Neural cell (in vitro differentiated cells): ENCODE data around the gene NRF1.

Experiments used
- EP300 ChIP-seq: fragments of 450-650 bp; conservative IDR thresholded peaks from 2 replicates; pipeline ENCODE4 v1.6.1; 2014; ENCODE audit warnings: antibody characterized with exemption, mild to moderate bottlenecking, moderate library complexity; ENCODE audit not compliant: poor library complexity, severe bottlenecking
- EZH2 ChIP-seq: fragments of 200-600, 300-800 bp; shearing (Covaris generic), sonication (generic); IDR thresholded peaks from 2 replicates; pipeline ENCODE4 v1.6.1; 2014; ENCODE audit warnings: antibody characterized with exemption, low read length, borderline replicate concordance, mild to moderate bottlenecking; ENCODE audit not compliant: insufficient read depth, poor library complexity, severe bottlenecking
- MXI1 ChIP-seq: fragments of 450-650 bp; conservative IDR thresholded peaks from 2 replicates; pipeline ENCODE4 v1.6.1; 2014; ENCODE audit warnings: antibody characterized with exemption, mild to moderate bottlenecking; ENCODE audit not compliant: poor library complexity, severe bottlenecking
- POLR2AphosphoS5 ChIP-seq: IDR thresholded peaks from 2 replicates; pipeline ENCODE4 v1.6.1; 2012
- RAD21 ChIP-seq: fragments of 450-650 bp; conservative IDR thresholded peaks from 2 replicates; pipeline ENCODE4 v1.6.1; 2014; ENCODE audit warnings: antibody characterized with exemption, mild to moderate bottlenecking, moderate library complexity
- SMC3 ChIP-seq: fragments of 450-650 bp; conservative IDR thresholded peaks from 2 replicates; pipeline ENCODE4 v1.6.1; 2014; ENCODE audit warnings: antibody characterized with exemption, mild to moderate bottlenecking, moderate library complexity; ENCODE audit not compliant: poor library complexity
- TAF1 ChIP-seq: IDR thresholded peaks from 2 replicates; pipeline ENCODE4 v1.6.1; 2012; ENCODE audit warnings: low read depth
- TF ChIP-seq, protein P1 (sequence below): fragments of 450-650 bp; IDR thresholded peaks from 2 replicates; pipeline ENCODE4 v1.5.1; 2014; ENCODE audit warnings: antibody characterized with exemption, mild to moderate bottlenecking, moderate library complexity; ENCODE audit not compliant: poor library complexity, severe bottlenecking
- TF ChIP-seq, protein P2 (sequence below): IDR thresholded peaks from 2 replicates; pipeline ENCODE4 v1.6.1; 2012; ENCODE audit warnings: borderline replicate concordance

DNA sequence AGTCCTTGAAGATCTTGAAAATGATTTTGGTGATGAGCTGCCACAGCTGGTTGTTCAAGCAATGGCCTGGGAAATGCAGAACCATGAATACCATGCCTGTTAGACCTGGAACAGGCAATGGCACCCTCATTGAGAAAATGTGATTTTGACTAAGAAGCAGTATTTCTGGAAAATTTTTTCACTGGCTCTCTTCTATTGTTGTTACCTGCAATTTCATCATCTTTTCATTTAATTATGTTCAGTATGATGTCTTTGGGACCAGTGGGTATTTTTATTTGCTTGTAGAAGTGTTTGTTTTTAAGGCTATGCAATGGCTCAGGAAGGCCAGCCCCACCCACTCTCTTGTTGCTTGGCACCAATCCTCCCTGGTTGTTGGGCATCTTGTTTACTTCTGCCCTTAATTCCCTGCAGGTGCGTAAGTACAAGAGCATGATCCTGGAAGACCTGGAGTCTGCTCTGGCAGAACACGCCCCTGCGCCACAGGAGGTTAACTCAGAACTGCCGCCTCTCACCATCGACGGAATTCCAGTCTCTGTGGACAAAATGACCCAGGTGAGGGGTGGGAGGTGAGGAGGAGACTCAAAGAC, 78.6 kb downstream of the NRF1 start:
- TF ChIP-seq, protein P1, sequence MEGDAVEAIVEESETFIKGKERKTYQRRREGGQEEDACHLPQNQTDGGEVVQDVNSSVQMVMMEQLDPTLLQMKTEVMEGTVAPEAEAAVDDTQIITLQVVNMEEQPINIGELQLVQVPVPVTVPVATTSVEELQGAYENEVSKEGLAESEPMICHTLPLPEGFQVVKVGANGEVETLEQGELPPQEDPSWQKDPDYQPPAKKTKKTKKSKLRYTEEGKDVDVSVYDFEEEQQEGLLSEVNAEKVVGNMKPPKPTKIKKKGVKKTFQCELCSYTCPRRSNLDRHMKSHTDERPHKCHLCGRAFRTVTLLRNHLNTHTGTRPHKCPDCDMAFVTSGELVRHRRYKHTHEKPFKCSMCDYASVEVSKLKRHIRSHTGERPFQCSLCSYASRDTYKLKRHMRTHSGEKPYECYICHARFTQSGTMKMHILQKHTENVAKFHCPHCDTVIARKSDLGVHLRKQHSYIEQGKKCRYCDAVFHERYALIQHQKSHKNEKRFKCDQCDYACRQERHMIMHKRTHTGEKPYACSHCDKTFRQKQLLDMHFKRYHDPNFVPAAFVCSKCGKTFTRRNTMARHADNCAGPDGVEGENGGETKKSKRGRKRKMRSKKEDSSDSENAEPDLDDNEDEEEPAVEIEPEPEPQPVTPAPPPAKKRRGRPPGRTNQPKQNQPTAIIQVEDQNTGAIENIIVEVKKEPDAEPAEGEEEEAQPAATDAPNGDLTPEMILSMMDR: no peak
- TF ChIP-seq EZH2 (no peak), SMC3 (no peak), POLR2AphosphoS5 (no peak), TAF1 (no peak), MXI1 (no peak), RAD21 (no peak), EP300 (no peak)
- TF ChIP-seq, protein P2, sequence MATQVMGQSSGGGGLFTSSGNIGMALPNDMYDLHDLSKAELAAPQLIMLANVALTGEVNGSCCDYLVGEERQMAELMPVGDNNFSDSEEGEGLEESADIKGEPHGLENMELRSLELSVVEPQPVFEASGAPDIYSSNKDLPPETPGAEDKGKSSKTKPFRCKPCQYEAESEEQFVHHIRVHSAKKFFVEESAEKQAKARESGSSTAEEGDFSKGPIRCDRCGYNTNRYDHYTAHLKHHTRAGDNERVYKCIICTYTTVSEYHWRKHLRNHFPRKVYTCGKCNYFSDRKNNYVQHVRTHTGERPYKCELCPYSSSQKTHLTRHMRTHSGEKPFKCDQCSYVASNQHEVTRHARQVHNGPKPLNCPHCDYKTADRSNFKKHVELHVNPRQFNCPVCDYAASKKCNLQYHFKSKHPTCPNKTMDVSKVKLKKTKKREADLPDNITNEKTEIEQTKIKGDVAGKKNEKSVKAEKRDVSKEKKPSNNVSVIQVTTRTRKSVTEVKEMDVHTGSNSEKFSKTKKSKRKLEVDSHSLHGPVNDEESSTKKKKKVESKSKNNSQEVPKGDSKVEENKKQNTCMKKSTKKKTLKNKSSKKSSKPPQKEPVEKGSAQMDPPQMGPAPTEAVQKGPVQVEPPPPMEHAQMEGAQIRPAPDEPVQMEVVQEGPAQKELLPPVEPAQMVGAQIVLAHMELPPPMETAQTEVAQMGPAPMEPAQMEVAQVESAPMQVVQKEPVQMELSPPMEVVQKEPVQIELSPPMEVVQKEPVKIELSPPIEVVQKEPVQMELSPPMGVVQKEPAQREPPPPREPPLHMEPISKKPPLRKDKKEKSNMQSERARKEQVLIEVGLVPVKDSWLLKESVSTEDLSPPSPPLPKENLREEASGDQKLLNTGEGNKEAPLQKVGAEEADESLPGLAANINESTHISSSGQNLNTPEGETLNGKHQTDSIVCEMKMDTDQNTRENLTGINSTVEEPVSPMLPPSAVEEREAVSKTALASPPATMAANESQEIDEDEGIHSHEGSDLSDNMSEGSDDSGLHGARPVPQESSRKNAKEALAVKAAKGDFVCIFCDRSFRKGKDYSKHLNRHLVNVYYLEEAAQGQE: no peak
